Erythroblast (primary cell): ENCODE measurements around the gene SMARCAL1.

Source experiments
- GATA1 ChIP-seq: IDR thresholded peaks from 2 replicates; pipeline ENCODE4 v1.6.1; 2011; ENCODE audit warnings: low read depth, mild to moderate bottlenecking, control low read depth, low read length, moderate library complexity
- POLR2A ChIP-seq: IDR thresholded peaks from 2 replicates; pipeline ENCODE4 v1.6.1; 2011; ENCODE audit warnings: mild to moderate bottlenecking, low read length

GRCh38 chr2:216385478-216385877, 26.8 kb upstream of the SMARCAL1 start:
- no peak for TF ChIP-seq POLR2A
- no peak for TF ChIP-seq GATA1
